ENCODE measurements around the gene TMEM221. TPM values are rescaled to one million over a fixed set of nuclear protein-coding genes. Genes with fewer than 3 reads are reported as not detected.

The TMEM221 gene
- total and polyA plus RNA-seq, 3 donors from 2014 or later, result 0.68 to 2.6 (median 1.4) TPM

DNA sequence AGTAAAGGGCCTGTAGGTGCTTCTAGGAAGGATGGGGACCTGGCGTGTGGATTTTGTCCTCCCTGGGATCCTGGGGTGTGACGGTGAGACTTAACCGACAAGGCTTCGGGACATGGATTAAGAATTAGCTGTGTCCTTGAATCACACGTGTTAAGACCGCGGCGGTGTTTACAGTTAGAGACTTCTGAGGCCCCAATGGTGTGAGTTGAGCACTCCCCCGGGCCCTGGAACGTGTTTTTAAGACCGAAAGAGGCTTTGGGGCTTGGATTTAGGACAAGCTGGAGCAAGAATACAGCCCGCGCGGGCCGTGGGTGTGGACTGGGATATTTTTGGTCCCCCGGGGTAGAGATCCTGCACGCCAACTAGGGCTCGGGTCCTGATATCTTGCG is 20.6 kb upstream of the TMEM221 start:
- H3K27ac ChIP-seq, result peak overlapping the region; percentile 89 to 90
- TF ChIP-seq, protein P1, sequence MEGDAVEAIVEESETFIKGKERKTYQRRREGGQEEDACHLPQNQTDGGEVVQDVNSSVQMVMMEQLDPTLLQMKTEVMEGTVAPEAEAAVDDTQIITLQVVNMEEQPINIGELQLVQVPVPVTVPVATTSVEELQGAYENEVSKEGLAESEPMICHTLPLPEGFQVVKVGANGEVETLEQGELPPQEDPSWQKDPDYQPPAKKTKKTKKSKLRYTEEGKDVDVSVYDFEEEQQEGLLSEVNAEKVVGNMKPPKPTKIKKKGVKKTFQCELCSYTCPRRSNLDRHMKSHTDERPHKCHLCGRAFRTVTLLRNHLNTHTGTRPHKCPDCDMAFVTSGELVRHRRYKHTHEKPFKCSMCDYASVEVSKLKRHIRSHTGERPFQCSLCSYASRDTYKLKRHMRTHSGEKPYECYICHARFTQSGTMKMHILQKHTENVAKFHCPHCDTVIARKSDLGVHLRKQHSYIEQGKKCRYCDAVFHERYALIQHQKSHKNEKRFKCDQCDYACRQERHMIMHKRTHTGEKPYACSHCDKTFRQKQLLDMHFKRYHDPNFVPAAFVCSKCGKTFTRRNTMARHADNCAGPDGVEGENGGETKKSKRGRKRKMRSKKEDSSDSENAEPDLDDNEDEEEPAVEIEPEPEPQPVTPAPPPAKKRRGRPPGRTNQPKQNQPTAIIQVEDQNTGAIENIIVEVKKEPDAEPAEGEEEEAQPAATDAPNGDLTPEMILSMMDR (IDR thresholded peaks at IDR 0.05), result no peak
- no peak for TF ChIP-seq POLR2A (IDR thresholded peaks at IDR 0.05)
- H3K27me3 ChIP-seq, result no peaks in the 10 kb centered on the region
- H3K36me3 ChIP-seq (ENCODE audit: low read depth, missing control alignments), result no peaks in the 10 kb centered on the region
- DNase-seq, result no peak
- intact Hi-C loops (cut with DNase I; ENCODE audit: low total_unique reads), result no loop called here
- H3K4me1 ChIP-seq, result peaks cover 29% of the 10 kb centered on the region
- 1 to 10% methylated on average over 17 to 19 of the region's 19 CpGs for WGBS, 2 donors
- peak overlapping the region; percentile 74 to 75 for H3K4me3 ChIP-seq
- no peaks in the 10 kb centered on the region for H3K9me3 ChIP-seq

DNA sequence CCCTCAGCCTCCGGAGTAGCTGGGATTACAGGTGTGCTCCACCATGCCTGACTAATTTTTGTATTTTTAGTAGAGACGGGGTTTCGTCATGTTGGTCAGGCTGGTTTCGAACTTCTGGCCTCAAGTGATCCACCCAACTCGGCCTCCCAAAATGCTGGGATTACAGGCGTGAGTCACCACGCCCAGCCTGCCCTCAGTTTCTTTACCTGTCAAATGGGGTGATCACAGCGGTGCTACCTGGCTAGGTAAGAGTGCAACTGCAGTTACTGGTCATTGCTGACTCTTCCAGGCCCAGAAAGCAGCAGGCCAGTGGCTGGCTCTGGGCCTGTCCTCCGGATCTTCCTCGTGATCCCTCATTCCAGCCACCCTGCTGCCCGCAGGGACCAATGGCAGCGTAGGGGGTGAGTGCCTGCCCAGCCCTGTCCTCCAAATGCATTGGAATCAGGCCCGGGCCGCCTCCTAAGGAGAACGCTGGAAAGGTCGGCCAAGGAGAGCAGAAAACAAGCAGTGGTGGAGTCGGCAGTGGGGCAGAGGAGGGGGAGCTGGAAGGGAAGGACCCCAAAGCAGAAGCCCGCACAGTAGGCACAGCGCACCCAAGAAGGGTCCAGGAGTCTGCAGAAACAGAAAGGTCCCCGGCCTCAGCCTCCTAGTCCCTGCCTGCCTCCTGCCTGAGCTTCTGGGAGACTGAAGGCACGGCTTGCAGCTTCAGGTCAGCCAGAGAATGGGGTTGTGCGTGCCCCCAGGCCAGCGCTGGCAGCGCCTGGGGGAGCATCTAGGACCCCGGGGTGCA is 20.0 kb upstream of the TMEM221 start:
- Histone ChIP-seq H3K4me3 (peak overlapping the region; percentile 74 to 75), H3K9me3 (no peaks in the 10 kb centered on the region), H3K27ac (peak overlapping the region; percentile 89 to 90), H3K27me3 (no peaks in the 10 kb centered on the region), H3K36me3 (ENCODE audit: low read depth, missing control alignments) (no peaks in the 10 kb centered on the region), H3K4me1 (peaks cover 29% of the 10 kb centered on the region)
- 33 to 34% methylated on average over 19 to 23 of the region's 25 CpGs for WGBS, 2 donors
- peak; percentile 78 for DNase-seq
- TF ChIP-seq, protein P1 (IDR thresholded peaks at IDR 0.05), result peak in 1 of 3 experiments; percentile 14
- no peak for TF ChIP-seq POLR2A (IDR thresholded peaks at IDR 0.05)
- intact Hi-C loops (cut with DNase I; ENCODE audit: low total_unique reads), result no loop called here

DNA sequence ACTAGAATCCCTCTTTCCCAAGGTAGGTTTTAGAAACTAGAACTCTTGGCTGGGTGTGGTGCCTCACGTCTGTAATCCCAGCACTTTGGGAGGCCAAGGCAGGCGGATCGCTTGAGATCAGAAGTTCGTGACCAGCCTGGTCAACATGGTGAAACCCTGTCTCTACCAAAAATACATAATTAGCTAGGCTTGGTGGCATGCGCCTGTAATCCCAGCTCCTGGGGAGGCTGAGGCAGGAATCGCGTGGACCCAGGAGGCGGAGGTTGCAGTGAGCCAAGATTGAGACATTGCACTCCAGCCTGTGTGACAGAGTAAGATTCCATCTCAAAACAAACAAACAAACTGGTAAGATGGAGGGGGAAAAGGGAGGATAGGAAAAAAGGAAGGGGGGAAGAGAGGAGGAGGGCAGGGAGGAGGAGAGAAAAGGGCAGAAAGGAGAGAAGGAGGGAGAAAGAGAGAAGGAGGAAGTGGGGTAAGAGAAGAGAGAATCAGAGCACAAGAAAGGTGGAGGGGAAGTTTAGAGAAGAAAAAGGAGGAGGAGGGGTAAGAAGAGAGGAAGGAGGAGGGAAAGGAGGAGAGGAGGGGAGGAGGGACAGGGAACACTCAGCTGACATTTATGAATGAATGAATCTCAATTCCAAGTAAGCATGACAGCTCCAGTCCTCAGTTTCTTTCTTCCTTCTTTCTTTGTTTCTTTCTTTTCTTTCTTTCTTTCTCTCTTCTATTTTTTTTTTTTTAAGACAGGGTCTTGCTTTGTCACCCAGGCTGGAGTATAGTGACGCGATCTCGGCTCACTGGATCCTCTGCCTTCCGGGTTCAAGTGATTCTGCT is 19.2 kb upstream of the TMEM221 start:
- 65 to 69% methylated on average over 12 of the region's 12 CpGs for WGBS, 2 donors
- Histone ChIP-seq H3K27me3 (no peaks in the 10 kb centered on the region), H3K36me3 (ENCODE audit: low read depth, missing control alignments) (no peaks in the 10 kb centered on the region), H3K4me3 (no peak overlapping the region), H3K9me3 (no peaks in the 10 kb centered on the region), H3K27ac (peak overlapping the region; percentile 89 to 90), H3K4me1 (peaks cover 29% of the 10 kb centered on the region)
- intact Hi-C loops (cut with DNase I; ENCODE audit: low total_unique reads), result no loop called here
- TF ChIP-seq POLR2A (IDR thresholded peaks at IDR 0.05), result no peak
- TF ChIP-seq, protein P1 (IDR thresholded peaks at IDR 0.05), result no peak
- DNase-seq, result no peak

DNA sequence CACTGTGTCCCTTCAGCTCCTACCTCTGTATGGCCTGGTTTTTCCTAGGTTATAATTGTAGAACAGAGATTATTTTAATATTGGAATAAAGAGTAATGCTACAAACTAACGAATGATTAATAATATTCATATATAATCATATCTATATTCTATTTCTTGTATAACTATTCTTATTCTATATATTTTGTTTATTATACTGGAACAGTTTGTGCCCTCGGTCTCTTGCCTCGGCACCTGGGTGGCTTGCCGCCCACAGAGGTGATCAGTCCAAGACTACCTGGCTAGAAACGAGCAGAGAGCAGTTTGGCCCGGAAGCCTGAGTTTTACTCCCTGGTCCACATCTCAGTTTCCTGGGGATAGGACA is 18.0 kb upstream of the TMEM221 start:
- Histone ChIP-seq H3K27me3 (no peaks in the 10 kb centered on the region), H3K4me3 (no peak overlapping the region), H3K9me3 (no peaks in the 10 kb centered on the region), H3K4me1 (peaks cover 22% of the 10 kb centered on the region), H3K36me3 (ENCODE audit: low read depth, missing control alignments) (no peaks in the 10 kb centered on the region), H3K27ac (peak overlapping the region in 1 of 2 donors; percentile 89)
- no peak for TF ChIP-seq POLR2A (IDR thresholded peaks at IDR 0.05)
- TF ChIP-seq, protein P1 (IDR thresholded peaks at IDR 0.05), result no peak
- 49 to 50% methylated on average over 6 of the region's 6 CpGs for WGBS, 2 donors
- no peak for DNase-seq
- intact Hi-C loops (cut with DNase I; ENCODE audit: low total_unique reads), result no loop called here
